Measurements from ENCODE around the gene SCFD2. TPM values are rescaled to one million over a fixed set of nuclear protein-coding genes. Genes with fewer than 3 reads are reported as not detected.

The SCFD2 gene
- total RNA-seq, 1 donor from 2014 or later = 46.6 TPM

DNA sequence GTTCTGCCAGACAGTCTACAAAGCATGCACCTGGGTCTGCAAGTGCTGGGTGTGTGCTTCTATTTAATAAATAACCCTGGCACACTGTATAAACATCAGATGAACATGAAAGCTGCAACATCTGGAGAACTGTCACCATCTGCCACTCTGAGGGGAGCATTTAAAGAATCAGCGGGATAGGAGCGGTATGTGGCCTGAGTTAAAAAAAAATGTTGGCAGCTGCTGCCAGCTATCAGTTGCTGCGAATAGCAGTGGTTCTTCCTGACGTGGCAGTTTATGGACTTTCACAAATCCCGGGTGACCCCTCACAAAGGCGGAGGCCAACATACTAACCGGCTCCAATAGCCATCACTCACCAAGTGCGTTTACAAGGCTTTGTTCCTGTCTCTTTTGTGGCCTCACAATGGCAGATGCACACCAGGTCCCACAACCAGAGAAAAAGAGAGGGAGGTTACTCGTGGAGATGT, 408.6 kb downstream of the SCFD2 start:
- no peak for DNase-seq (ENCODE audit: low spot score)

DNA sequence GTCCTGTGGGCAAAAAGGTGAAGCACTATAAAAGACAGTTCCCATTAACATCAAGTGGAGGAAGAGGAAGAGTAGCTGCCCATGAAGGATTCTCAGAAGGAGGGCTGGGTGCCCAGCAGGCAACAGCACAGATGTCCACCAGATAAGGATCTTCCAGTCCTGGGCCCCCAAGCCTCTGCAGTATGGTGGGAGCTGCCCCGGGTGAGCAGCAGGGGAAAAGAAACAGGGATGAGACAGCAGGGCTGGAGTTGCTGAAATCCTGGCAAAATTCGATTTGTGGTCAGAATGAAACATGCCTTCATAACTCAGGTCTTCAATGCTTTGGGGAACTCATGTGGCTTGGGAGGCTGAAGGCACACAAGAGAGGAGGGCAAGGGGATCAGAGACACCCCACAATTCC, 409.2 kb downstream of the SCFD2 start:
- DNase-seq (ENCODE audit: low spot score) = no peak

DNA sequence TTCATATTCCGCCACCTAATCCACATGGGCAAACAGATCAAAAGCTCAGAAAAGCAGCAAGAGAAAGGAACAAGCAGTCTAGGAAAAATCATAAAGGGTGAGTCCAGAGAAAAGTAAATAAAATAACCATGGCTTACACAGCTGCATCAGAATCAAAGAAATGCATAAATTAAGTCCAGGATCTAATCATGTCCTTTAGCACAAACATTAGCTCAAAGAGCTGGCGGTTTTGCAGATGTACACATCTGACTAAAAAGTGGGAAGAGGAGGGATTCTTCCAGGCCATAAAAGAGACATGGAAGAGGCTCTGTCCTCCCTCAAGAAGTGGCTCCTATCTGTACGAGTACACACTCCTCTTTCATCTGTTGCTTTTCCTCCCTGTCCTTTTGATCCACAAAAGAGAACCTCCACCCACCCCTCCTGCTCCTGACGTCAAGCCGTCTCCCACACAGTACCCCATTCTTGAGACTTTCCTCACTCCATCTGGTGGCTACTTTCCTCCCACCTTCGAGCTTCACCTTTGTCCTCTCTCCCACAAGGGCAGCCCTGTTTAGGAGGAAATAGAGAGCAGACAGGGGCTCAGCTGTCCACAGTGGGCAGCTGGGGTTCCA, 411.2 kb downstream of the SCFD2 start:
- DNase-seq (ENCODE audit: low spot score) = no peak

DNA sequence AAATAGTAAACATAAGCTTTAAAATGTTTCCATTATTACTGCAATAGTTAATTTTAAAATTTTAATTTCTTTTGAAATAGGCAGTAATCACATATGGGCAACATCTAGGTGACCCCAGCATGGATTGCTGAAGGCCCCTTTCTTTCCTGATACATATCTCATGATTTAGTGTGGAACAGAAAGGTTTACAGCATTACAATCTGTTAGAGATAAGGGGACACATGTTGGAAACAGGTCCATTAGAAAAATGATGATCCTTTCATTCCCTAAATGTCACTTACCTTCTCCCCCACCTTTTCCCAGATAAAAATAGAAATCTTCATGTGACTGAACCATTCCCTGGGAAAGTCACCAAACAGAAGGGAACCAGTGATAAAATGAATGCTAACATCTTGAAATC, 413.3 kb downstream of the SCFD2 start:
- no peak for DNase-seq (ENCODE audit: low spot score)

DNA sequence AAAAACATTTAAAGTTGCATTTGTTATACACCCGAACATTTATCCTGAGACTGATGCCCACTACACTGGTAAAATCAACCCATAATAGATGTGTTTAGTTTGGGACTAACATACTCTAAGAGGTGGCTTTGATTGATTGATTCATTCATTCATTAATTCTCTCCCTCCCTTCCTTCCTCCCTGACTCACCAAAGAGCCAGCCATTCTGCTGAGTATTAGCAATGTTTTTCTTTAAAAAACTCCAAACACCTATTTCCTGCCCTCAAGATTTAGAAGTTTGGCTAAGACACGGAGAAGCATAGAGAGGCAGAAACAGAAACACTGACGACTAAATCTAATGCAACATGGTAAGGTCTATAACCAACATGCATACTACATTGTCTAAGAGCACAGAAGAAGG, 414.8 kb downstream of the SCFD2 start:
- DNase-seq (ENCODE audit: low spot score) = no peak

DNA sequence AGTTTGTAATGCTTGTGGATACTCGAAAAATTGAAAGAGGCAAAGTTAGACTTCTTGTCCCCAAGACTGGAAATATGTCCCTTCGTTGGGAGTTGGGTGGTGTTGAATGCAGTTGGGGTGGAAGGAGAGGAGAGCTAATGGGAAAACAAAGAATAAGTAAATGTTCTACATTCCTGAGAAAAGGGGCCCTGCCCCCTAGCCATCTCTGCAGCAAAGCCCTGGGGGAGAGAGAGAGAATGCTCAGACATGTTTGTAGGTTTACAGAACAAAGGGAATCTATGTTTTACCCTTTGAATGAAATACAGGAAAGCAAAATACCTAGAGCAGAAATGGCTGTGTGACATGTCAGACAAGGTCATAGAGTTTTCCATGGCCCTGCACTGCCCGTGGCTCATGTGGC, 415.6 kb downstream of the SCFD2 start:
- DNase-seq (ENCODE audit: low spot score) = no peak

DNA sequence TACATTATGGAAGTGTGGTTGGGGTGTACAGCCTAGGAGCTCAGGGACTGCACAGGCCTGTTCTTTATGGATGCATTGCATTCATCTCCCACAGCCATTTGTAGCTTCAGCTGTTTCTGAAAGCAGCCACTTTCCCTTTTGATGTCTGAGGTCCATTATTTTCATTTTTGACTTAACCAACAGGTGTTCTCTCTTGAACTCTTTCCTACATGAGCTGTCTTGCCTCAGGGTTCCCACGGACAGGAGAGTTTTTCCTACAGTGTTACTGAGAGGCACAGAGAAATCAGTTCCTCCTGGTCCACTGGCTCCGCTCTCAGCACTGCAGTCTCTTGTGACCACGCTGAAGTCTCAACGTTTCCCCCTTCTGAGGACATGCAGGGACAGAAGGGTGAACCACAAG, 416.5 kb downstream of the SCFD2 start:
- no peak for DNase-seq (ENCODE audit: low spot score)

- no peak for DNase-seq (ENCODE audit: low spot score)
Measured at GRCh38 chr4:52948057-52948423, 417.8 kb downstream of the SCFD2 start.

GRCh38 chr4:52947401-52948056, 418.3 kb downstream of the SCFD2 start:
- DNase-seq (ENCODE audit: low spot score) = no peak

DNA sequence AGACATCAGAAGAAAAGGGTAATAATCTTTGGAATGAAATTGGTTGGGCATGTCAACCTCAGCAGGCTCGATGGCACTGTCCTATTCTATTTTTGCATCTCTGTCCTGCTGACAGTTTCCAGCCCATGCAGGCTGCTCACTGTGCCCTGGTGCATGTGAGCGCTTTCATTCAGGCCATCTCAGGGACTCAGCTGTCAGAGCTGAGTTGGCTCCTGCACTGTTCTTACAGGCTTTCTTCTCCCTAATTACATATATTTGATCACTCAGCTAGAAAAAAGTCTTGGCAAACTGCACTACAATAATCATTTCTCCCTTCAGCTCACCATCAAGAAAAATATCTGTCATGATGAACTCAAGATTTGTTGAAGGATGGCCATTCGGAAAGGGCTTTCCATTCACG, 419.0 kb downstream of the SCFD2 start:
- DNase-seq (ENCODE audit: low spot score) = no peak

- DNase-seq (ENCODE audit: low spot score) = no peak
Measured at GRCh38 chr4:52945982-52946381, 419.9 kb downstream of the SCFD2 start.

GRCh38 chr4:52945326-52945898, 420.4 kb downstream of the SCFD2 start:
- no peak for DNase-seq (ENCODE audit: low spot score)

DNA sequence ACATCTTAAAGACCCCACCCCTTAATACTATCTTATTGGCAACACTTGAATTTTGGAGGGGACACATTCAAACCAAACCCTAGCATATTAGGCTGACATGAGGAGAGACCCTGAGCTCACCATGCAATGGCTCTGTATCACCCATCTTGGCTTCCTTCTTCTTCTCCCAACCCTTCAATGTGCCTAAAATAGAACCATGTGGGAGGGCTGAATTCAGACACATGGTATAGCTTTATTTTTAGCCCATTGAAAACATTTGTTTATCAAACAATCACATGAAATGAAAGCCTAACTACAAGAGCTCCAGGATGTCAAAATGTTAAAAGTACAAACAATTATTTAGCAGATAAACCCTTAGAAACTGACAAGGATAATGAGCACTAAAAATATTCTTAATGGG, 422.2 kb downstream of the SCFD2 start:
- no peak for DNase-seq (ENCODE audit: low spot score)

GRCh38 chr4:52942936-52943335, 422.9 kb downstream of the SCFD2 start:
- no peak for DNase-seq (ENCODE audit: low spot score)

DNA sequence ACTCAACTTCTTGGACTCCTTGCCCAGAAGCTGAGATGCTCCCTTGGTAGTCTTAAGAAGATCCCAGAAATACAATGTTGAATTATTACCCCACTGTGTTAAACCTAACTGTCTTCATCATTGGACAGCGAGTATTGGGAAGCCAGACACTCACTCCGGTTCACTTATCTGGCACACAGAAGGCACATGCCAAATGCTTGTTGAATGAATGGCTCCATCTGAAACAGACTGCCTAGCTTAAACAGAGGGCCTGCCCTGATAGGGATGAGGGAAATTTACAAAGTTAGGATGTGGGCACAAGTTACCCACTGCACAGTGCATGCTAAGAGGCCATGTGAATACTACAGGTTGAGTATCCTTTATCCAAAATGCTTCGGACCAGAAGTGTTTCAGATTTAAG, 424.4 kb downstream of the SCFD2 start:
- DNase-seq (ENCODE audit: low spot score) = no peak

GRCh38 chr4:52939739-52940138, 426.1 kb downstream of the SCFD2 start:
- DNase-seq (ENCODE audit: low spot score) = no peak

DNA sequence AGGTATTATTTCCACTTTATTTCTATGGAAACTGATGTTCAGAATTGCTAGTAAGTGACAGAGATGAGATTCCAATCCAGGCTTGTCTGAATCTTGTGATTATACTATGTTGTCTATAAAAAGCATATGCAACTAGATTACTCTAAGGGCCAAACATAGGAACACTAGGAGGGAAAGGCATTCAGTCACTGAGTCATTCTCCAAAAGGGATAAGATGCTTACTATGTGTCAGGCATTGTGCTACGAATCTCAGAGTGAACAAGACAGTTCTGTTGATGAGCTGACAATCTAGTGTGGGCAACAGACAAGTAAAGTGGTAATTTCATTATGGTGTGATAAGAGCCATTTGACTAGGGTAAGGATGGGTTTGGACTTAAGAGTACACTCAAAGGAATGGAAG, 426.5 kb downstream of the SCFD2 start:
- no peak for DNase-seq (ENCODE audit: low spot score)

DNA sequence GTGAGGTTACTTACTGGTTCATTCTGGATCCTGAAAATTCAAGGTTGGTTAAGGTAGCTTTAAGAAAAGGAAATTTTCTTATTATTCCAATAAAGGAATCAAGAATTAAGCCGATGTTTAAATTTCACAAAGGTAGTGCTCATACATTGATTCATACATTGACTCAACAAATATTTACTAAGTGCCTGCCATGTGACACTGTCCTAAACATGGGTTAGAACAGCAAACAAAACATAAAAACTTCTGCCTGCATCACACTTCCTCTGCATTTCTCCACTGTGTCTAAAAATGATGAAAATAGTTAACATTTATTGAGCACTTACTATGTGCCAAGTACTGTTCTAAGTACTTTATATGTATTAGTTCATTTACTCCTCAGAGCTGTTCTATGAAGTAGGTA, 428.0 kb downstream of the SCFD2 start:
- DNase-seq (ENCODE audit: low spot score) = no peak

- no peak for DNase-seq (ENCODE audit: low spot score)
Measured at GRCh38 chr4:52936729-52937128, 429.1 kb downstream of the SCFD2 start.

GRCh38 chr4:52935317-52935716, 430.5 kb downstream of the SCFD2 start:
- DNase-seq (ENCODE audit: low spot score) = no peak

DNA sequence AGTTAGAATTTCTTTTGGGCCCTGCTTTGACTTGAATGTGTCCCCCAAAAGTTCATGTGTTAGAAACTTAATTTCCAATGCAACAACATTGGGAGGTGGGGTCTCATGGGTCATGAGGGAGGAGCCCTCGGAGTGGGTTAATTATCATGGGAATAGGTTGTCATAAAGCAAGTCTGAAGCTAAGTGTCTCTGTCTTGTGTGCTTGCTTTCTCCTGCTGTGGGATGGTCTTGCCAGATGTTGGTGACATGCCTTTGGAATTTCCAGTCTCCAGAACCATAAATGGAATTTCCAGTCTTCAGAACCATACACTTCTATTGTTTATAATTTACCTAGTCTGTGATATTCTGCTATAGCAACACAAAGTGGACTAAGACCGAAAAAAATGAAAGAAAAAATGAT, 432.1 kb downstream of the SCFD2 start:
- DNase-seq (ENCODE audit: low spot score) = no peak

DNA sequence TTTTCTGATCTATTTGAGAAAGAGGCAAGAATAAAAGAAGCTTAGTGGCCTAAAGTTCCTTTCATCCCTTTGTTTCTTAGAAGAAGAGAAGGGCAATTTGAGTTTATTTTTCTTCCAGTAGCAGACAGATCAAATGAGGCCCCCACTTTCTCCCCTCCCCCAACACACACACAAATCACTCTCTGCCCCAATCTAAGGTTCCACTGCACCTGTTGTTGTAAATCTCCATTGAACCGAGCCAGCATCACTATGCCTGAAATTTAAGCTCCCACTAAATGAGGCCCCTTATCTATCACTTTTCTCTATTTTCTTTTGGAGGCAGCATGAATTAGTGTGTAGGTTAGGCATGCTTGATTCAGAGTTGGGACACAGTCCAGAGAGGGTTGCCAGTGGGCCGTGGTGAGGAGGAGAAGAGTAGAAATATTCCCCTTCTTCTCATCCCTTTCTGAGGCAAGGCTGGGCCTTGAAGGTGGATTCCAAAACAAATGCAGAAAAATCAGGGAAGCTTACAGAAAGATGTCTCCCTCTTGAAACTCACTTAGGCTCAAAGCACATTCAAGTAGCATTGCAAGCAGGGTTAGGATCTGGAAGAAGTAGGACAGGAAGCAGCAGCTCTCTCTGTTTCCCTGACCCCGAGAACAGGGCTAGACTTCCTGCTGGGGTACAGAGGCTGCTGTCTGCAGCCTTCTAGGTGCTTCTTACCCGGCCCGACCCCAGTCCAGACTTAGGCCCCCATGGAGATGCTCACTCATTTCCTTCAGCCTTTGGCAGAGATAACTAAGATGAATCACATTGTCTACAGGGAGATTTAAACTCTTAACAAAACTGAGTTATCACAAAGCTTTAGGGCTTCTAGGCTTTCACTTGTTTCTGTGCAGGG, 433.0 kb downstream of the SCFD2 start:
- DNase-seq (ENCODE audit: low spot score) = no peak

- no peak for DNase-seq (ENCODE audit: low spot score)
Measured at GRCh38 chr4:52931243-52931642, 434.6 kb downstream of the SCFD2 start.
